ENCODE results near the gene PLXNB1. TPM values are rescaled to one million over a fixed set of nuclear protein-coding genes. Genes with fewer than 3 reads are reported as not detected.

The PLXNB1 gene
- total and polyA plus RNA-seq, 12 donors, result 27.7 to 135 (median 32.4) TPM

GRCh38 chr3:48469046-48469915, 39.4 kb upstream of the PLXNB1 start:
- peaks cover 26 to 94% (median 83%) of the 10 kb centered on the region in 9 donors for H3K4me1 ChIP-seq
- DNase-seq, result no peak
- 81 to 83% methylated on average over 29 of the region's 29 CpGs for WGBS, 2 donors
- no peaks in the 10 kb centered on the region for H3K27me3 ChIP-seq
- no peak for ATAC-seq
- peaks cover 0 to 53% (median 6%) of the 10 kb centered on the region in 9 donors for H3K36me3 ChIP-seq
- H3K27ac ChIP-seq, result peak overlapping the region in 6 of 10 donors; percentile 21 to 99 (median 98)
- TF ChIP-seq CTCF (IDR thresholded peaks at IDR 0.05), result no peak
- H3K9me3 ChIP-seq, result no peaks in the 10 kb centered on the region
- H3K4me3 ChIP-seq, result peak overlapping the region in 3 of 10 donors; percentile 3 to 7 (median 4)
- intact Hi-C loops (cut with DNase I), result loop anchor here in 6 of 10 donors (5.0 to 10.0 kb wide), 5 partner anchors 33 to 216 kb away; partner anchors contain the start of genes SHISA5 (in 2 of the 6), COL7A1 (in 1 of the 6), NCKIPSD (in 1 of the 6) and SLC26A6 (in 1 of the 6)

- ATAC-seq (no peak), DNase-seq (no peak)
- H3K4me1 ChIP-seq, result peaks cover 26 to 85% (median 74%) of the 10 kb centered on the region in 9 donors
- peak overlapping the region in 9 of 10 donors; percentile 96 to 99 (median 98) for H3K27ac ChIP-seq
- H3K9me3 ChIP-seq, result no peaks in the 10 kb centered on the region
- no peaks in the 10 kb centered on the region for H3K27me3 ChIP-seq
- peaks cover 0 to 63% (median 6%) of the 10 kb centered on the region in 9 donors for H3K36me3 ChIP-seq
- intact Hi-C loops (cut with DNase I), result loop anchor here in 6 of 10 donors (5.0 to 10.0 kb wide), 5 partner anchors 34 to 216 kb away; partner anchors contain the start of genes SHISA5 (in 2 of the 6), COL7A1 (in 1 of the 6), NCKIPSD (in 1 of the 6) and SLC26A6 (in 1 of the 6)
- peak overlapping the region in 4 of 10 donors; percentile 1 to 71 (median 61) for H3K4me3 ChIP-seq
- no peak for TF ChIP-seq CTCF (IDR thresholded peaks at IDR 0.05)
- WGBS, 2 donors, result 60 to 64% methylated on average over 8 of the region's 8 CpGs
These were observed 38.4 kb upstream of the PLXNB1 start for GRCh38 chr3:48468329-48468731.

- Histone ChIP-seq H3K9me3 (no peaks in the 10 kb centered on the region), H3K4me3 (peak overlapping the region; percentile 34 to 72 (median 65)), H3K4me1 (peaks cover 26 to 82% (median 72%) of the 10 kb centered on the region in 9 donors), H3K36me3 (peaks cover 0 to 66% (median 6%) of the 10 kb centered on the region in 9 donors), H3K27me3 (no peaks in the 10 kb centered on the region), H3K27ac (peak overlapping the region; percentile 89 to 99 (median 98))
- no peak for ATAC-seq
- no peak for DNase-seq
- TF ChIP-seq CTCF (IDR thresholded peaks at IDR 0.05), result no peak
- intact Hi-C loops (cut with DNase I), result loop anchor here in 7 of 10 donors (2.0 to 10.0 kb wide), 7 partner anchors 35 to 217 kb away; partner anchors contain the start of genes SHISA5 (in 3 of the 7), COL7A1 (in 1 of the 7), NCKIPSD (in 1 of the 7) and SLC26A6 (in 1 of the 7)
- WGBS, 2 donors, result 59 to 68% methylated on average over 7 of the region's 7 CpGs
These were observed 37.8 kb upstream of the PLXNB1 start for GRCh38 chr3:48467473-48468267.

Measured in heart right ventricle (tissue), 16 donors.